Head of caudate nucleus (tissue), 42 donors: Measurements from ENCODE around the gene ZNF836.
"Not testable (repeated sequence)": the region's sequence is repeated elsewhere in the genome, so short reads cannot be mapped to it uniquely, and the experiment has no call there.

Experiments
- DNase-seq, 42 donors: peaks; one replicate each; pipeline versions ENCODE4 v3.0.0 to v3.0.0-alpha.2; 2020 to 2021; ENCODE audit warnings: mixed read lengths in 7 of 42
- intact Hi-C: fragments of 100-400 bp; cut with DNase I; formaldehyde crosslinking; loops from one replicate; pipeline ENCODE4 v1.15.0; 2022

The ZNF836 gene

GRCh38 chr19:52171321-52172169 is at the start of gene ZNF836:
ZNF836 (minus strand) TSS chr19:52171621; CDS start chr19:52168072, 3,549 bp downstream.
- intact Hi-C loops, result no loop called here
- peak; percentile 76 to 95 (median 90) for DNase-seq

GRCh38 chr19:52221031-52221430 is 49.6 kb upstream of the ZNF836 start:
- intact Hi-C loops, result no loop called here
- DNase-seq, result no peak

GRCh38 chr19:52219611-52220010 is 48.2 kb upstream of the ZNF836 start:
- DNase-seq, result no peak
- intact Hi-C loops, result no loop called here

- DNase-seq, result no peak
- intact Hi-C loops, result no loop called here
These were observed 46.2 kb upstream of the ZNF836 start for GRCh38 chr19:52217576-52217975.

GRCh38 chr19:52216401-52216800 is 45.0 kb upstream of the ZNF836 start:
- intact Hi-C loops, result no loop called here
- DNase-seq, result peak in 1 of 42 donors; percentile 3

- intact Hi-C loops, result no loop called here
- no peak for DNase-seq
These were observed 42.8 kb upstream of the ZNF836 start for GRCh38 chr19:52214241-52214640.

- intact Hi-C loops, result no loop called here
- DNase-seq, result no peak
These were observed 41.3 kb upstream of the ZNF836 start for GRCh38 chr19:52212572-52213255.

- intact Hi-C loops, result no loop called here
- no peak for DNase-seq
These were observed 40.6 kb upstream of the ZNF836 start for GRCh38 chr19:52211926-52212571.

GRCh38 chr19:52211203-52211602 is 39.8 kb upstream of the ZNF836 start:
- DNase-seq, result no peak
- intact Hi-C loops, result no loop called here

GRCh38 chr19:52206481-52206880 is 35.1 kb upstream of the ZNF836 start:
- intact Hi-C loops, result no loop called here
- no peak for DNase-seq

GRCh38 chr19:52200755-52201391 is 29.5 kb upstream of the ZNF836 start:
- DNase-seq, intact Hi-C loops: not testable (repeated sequence)

GRCh38 chr19:52200044-52200443 is 28.6 kb upstream of the ZNF836 start:
- peak in 36 of 42 donors; percentile 5 to 79 (median 35) for DNase-seq
- intact Hi-C loops, result no loop called here

- no peak for DNase-seq
- intact Hi-C loops, result no loop called here
These were observed 27.3 kb upstream of the ZNF836 start for GRCh38 chr19:52198678-52199077.

GRCh38 chr19:52197964-52198363 is 26.5 kb upstream of the ZNF836 start:
- DNase-seq, result no peak
- intact Hi-C loops, result no loop called here

GRCh38 chr19:52196256-52196967 is 25.0 kb upstream of the ZNF836 start:
- DNase-seq, result no peak
- intact Hi-C loops, result no loop called here

GRCh38 chr19:52191951-52192350 is 20.5 kb upstream of the ZNF836 start:
- DNase-seq, result peak in 29 of 42 donors; percentile 7 to 78 (median 39)
- intact Hi-C loops, result loop anchor here (5.0 kb wide), 1 partner anchor 55 kb away; the partner anchor contains the start of gene ZNF616

GRCh38 chr19:52191389-52191788 is 20.0 kb upstream of the ZNF836 start:
- DNase-seq, result no peak
- intact Hi-C loops, result loop anchor here (5.0 kb wide), 1 partner anchor 54 kb away; the partner anchor contains the start of gene ZNF616

GRCh38 chr19:52190487-52191293 is 19.3 kb upstream of the ZNF836 start:
- intact Hi-C loops, result loop anchor here (5.0 kb wide), 1 partner anchor 53 kb away; the partner anchor contains the start of gene ZNF616
- peak in 32 of 42 donors; percentile 10 to 73 (median 45) for DNase-seq
